Vagina (tissue), 2 donors: ENCODE results near the gene OR4S2. TPM values are rescaled to one million over a fixed set of nuclear protein-coding genes. Genes with fewer than 3 reads are reported as not detected.

ENCODE experiments used
- DNase-seq, 2 donors: peaks; one replicate each; pipeline ENCODE4 v3.0.0-alpha.2; 2017; ENCODE audit errors: extremely low spot score in 2 of 2
- H3K27ac ChIP-seq: fragments of 200-600 bp; sonication (generic); one replicate; pipeline ENCODE4 v1.5.1; 2019
- H3K27me3 ChIP-seq: fragments of 200-600 bp; sonication (generic); one replicate; pipeline ENCODE4 v1.5.1; 2019
- H3K36me3 ChIP-seq, 2 donors: fragments of 200-600 bp; sonication (generic); one replicate each; pipeline ENCODE4 v1.5.1; 2017 to 2019
- H3K4me1 ChIP-seq: fragments of 200-600 bp; sonication (generic); one replicate; pipeline ENCODE4 v1.5.1; 2019
- H3K4me3 ChIP-seq, 2 donors: fragments of 200-600 bp; sonication (generic); 1 replicate in 1 of 2; 2 replicates in 1 of 2; pipeline ENCODE4 v1.5.1; 2016 to 2019
- H3K9me3 ChIP-seq: fragments of 200-600 bp; sonication (generic); one replicate; pipeline ENCODE4 v1.5.1; 2019
- CTCF ChIP-seq, 3 experiments: fragments of 450-650 bp in 2 of 3; fragments of 200-600 bp in 1 of 3; sonication (generic) in 1 of 3; IDR thresholded peaks; one replicate each; pipeline ENCODE4 v1.5.1; 2017 to 2019; ENCODE audit warnings: antibody characterized with exemption in 3 of 3, mild to moderate bottlenecking in 2 of 3, moderate library complexity in 2 of 3
- POLR2A ChIP-seq, 2 donors: fragments of 450-650 bp; IDR thresholded peaks; one replicate each; pipeline ENCODE4 v1.6.1; 2017; ENCODE audit warnings: antibody characterized with exemption in 2 of 2, mild to moderate bottlenecking in 2 of 2, moderate library complexity in 2 of 2
- POLR2AphosphoS5 ChIP-seq, 2 donors: sonication (generic); formaldehyde crosslinking; IDR thresholded peaks; one replicate each; pipeline ENCODE4 v1.9.0; 2017; ENCODE audit warnings: antibody characterized with exemption in 2 of 2, mild to moderate bottlenecking in 2 of 2, low read depth in 1 of 2; ENCODE audit not compliant: insufficient read depth in 1 of 2
- intact Hi-C: fragments of 100-400 bp; cut with DNase I; formaldehyde crosslinking; loops from one replicate; pipeline ENCODE4 v1.15.1; 2023
- total RNA-seq: library from RNA; depleted of rRNA; stranded (reverse); fragments of >200 nt; gene quantifications from one replicate; pipeline ENCODE4 v1.2.3, GENCODE V29; 2016

The OR4S2 gene
- total RNA-seq, 1 donor from 2014 or later: not detected

GRCh38 chr11:55673860-55674259 is 25.7 kb downstream of the OR4S2 start:
- Histone ChIP-seq H3K27me3 (no peaks in the 10 kb centered on the region), H3K27ac (no peak overlapping the region), H3K4me3 (no peak overlapping the region), H3K4me1 (no peaks in the 10 kb centered on the region), H3K9me3 (no peaks in the 10 kb centered on the region), H3K36me3 (no peaks in the 10 kb centered on the region)
- no peak for DNase-seq
- intact Hi-C loops: no loop called here
- TF ChIP-seq POLR2AphosphoS5 (IDR thresholded peaks at IDR 0.05; ENCODE audit: insufficient read depth in 1 of 2, low read depth in 1 of 2) (no peak), POLR2A (IDR thresholded peaks at IDR 0.05) (no peak), CTCF (IDR thresholded peaks at IDR 0.05) (no peak)

GRCh38 chr11:55697817-55698216 is 49.7 kb downstream of the OR4S2 start:
- no peaks in the 10 kb centered on the region for H3K36me3 ChIP-seq
- TF ChIP-seq POLR2A (IDR thresholded peaks at IDR 0.05) (no peak), CTCF (IDR thresholded peaks at IDR 0.05) (no peak), POLR2AphosphoS5 (IDR thresholded peaks at IDR 0.05; ENCODE audit: insufficient read depth in 1 of 2, low read depth in 1 of 2) (no peak)
- no peak overlapping the region for H3K4me3 ChIP-seq
- intact Hi-C loops: no loop called here
- H3K27me3 ChIP-seq: no peaks in the 10 kb centered on the region
- no peaks in the 10 kb centered on the region for H3K4me1 ChIP-seq
- no peak for DNase-seq
- H3K27ac ChIP-seq: no peak overlapping the region
- peaks cover 4% of the 10 kb centered on the region for H3K9me3 ChIP-seq

GRCh38 chr11:55701429-55701828 is 53.3 kb downstream of the OR4S2 start:
- Histone ChIP-seq H3K9me3 (peaks cover 4% of the 10 kb centered on the region), H3K27me3 (no peaks in the 10 kb centered on the region), H3K36me3 (no peaks in the 10 kb centered on the region), H3K4me3 (no peak overlapping the region), H3K27ac (no peak overlapping the region), H3K4me1 (no peaks in the 10 kb centered on the region)
- intact Hi-C loops: no loop called here
- TF ChIP-seq POLR2A (IDR thresholded peaks at IDR 0.05) (no peak), CTCF (IDR thresholded peaks at IDR 0.05) (no peak), POLR2AphosphoS5 (IDR thresholded peaks at IDR 0.05; ENCODE audit: insufficient read depth in 1 of 2, low read depth in 1 of 2) (no peak)
- DNase-seq: no peak

Other genes with a start within 250 kb of the OR4S2 start
- gene OR4C15, start 93.9 kb upstream of the OR4S2 start, total RNA-seq: not detected
- gene OR4C16, start 76.2 kb upstream of the OR4S2 start, total RNA-seq: not detected
- gene OR4C11, start 40.7 kb upstream of the OR4S2 start, total RNA-seq: not detected
- gene OR4P4, start 13.2 kb upstream of the OR4S2 start, total RNA-seq: not detected
- not detected for gene OR4C6, start 13.9 kb downstream of the OR4S2 start, total RNA-seq
- gene OR5D13, start 125.1 kb downstream of the OR4S2 start, total RNA-seq: not detected
- gene OR5D14, start 147.2 kb downstream of the OR4S2 start, total RNA-seq: not detected
- gene OR5L1, start 163.0 kb downstream of the OR4S2 start, total RNA-seq: not detected
- not detected for gene OR5D18, start 171.3 kb downstream of the OR4S2 start, total RNA-seq
- gene OR5L2, start 178.9 kb downstream of the OR4S2 start, total RNA-seq: not detected
- not detected for gene OR5D16, start 190.4 kb downstream of the OR4S2 start, total RNA-seq
- gene TRIM51, start 235.0 kb downstream of the OR4S2 start, total RNA-seq: not detected